ENCODE results near the gene PTPRE.
"Not testable (repeated sequence)": the region's sequence is repeated elsewhere in the genome, so short reads cannot be mapped to it uniquely, and the experiment has no call there.

PTPRE gene

DNA sequence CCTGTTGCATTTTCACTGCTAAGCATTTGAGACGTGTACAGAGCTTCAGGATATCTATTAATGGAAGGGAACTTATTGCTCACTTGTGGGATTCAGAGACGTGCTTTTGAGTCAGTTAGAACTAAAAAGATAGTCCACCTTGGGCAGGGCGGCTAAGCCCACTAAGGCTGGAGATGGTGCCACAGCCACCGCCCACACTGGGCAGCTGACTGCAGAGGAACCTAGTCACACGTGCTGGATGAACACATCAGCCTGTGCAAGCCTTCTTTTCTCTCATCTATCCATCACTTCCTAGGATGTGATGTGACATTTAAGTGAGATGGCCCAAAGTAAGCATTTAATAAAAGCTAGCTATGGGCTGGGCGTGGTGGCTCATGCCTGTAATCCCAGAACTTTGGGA lies 78.0 kb downstream of the PTPRE start:
- DNase-seq = no peak

DNA sequence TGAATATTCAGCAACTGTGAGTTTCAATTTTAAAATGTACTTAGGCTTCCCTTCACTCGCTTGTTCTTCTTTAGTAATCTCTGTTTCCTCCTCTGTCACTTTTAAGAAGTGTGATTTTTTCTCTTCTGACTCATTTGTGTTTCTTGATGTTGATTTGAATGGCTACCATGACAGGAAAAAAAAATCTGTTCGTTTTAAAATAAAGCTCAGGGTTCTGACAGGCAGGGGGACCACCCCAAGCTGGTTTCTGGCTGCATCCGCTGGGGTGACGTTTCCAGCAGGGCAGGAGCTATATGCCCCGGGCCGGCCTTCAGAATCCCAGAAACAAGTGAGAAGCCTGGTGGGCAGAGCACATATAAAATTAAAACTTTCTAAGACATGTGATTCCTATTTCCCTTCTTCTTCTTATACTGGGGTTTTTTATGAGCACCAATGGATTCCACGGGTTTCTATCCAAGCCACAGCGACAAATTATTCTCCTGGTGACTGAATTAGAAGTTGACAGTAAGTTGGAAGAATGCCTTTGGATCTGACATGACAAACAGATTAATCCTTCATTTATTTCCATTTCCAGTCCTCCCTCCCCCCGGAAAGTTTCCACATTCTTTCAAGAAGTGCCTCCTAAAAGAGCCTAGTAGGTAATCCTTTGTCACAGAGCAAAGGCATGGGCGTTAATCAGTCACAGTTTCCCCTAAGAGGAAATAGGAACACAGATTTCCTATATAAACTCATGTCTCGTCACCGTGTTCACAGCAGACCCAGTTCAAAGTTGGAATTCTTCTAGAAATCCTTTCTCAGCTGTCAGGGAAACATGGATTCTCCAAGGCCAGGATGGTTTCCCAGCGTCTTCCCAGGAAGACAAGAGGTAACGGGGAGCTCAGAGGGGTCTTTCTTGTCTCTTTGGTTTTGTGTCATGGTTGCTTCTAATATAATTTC lies 79.9 kb downstream of the PTPRE start:
- no peak for DNase-seq

DNA sequence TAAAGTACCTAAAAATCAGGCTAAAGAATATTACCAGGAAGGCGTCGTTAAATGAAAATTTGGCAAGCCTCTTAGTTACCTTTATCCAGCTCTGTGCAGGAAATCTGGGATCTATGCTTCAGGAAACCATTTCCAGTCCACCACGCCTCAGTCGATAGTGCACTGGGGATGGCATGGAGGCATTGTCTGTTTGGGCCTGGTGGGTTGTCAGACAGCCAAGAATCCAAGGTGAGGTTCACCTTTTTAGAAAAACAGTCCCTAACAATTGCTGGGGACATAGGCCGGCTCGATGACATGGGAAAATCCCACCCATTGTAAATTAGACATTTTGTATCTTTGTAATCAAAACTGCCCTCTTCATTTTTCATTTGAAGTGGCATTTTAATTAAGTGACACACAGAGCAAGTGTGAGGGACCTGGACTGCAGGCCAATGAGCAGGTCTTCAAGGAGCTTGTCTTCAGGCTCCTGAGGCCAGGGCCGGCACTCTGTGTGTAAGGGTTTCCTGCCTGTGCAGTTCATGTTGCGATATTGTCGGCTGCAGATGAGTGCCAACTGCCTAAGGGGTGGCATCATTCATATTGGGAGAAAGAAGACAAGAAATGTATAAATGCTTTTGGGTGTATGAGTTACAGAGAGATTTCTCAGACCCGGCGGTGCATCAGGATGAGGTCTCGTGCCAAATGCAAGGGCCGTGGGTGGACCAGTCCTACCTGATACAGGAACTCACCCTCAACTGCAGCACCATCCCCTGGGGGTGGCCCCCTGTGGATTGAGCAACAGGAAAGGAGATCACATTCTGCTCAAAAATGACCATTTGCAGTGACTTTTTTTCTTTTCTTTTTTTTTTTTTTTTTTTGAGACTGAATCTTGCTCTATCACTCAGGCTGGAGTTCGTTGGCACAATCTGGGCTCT lies 80.8 kb downstream of the PTPRE start:
- no peak for DNase-seq

DNA sequence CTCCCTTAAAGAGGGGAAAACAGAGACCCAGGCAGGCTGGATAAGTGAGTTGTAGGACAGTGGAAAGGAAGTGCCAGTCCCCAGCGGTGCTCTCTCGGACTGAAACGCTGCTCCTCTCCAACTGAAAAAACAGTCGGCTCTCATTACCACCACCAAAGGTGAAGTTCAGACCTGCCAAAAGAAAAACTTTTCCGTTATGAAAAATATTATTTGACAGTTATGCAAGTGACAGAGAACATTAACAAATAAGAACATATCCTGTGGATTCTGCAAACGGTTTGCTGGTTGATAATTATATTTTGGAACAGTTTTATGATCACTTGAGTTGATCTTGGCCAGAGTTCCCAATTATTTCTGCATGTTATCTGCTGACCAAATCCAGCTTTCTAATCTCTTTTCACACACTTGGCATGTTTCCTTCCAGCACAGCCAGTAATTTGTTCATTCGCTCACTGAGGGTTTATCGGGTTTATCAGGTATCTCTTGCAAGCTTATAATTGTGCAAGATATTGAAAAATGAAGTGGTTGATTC lies 82.6 kb downstream of the PTPRE start:
- peak; percentile 61 for DNase-seq

DNA sequence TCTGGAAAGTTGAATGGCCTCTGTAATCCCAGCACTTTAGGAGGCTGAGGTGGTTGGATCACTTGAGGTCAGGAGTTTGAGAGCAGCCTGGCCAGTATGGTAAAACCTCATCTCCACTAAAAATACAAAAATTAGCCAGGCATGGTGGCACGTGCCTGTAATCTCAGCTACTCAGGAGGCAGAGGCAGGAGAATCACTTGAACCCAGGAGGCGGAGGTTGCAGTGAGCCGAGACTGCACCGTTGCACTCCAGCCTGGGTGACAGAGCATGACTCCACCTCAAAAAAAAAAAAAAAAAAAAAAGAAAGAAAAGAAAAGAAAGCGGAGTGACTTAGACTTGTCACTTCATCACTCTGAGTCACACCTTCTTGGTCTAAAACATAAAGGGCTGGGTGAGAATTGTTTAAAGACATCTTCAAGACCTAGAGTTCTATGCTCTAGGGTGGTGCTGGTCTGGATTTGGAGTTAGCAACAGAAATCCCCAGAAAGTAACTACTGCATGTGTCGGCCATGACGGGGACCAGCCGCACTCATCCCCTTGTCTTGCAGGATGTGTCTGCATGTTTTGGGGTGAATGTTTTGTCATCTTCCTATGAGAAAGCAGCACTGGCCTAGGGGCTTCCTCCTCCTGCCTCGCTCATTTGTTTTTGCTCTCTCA lies 83.4 kb downstream of the PTPRE start:
- DNase-seq = not testable (repeated sequence)

DNA sequence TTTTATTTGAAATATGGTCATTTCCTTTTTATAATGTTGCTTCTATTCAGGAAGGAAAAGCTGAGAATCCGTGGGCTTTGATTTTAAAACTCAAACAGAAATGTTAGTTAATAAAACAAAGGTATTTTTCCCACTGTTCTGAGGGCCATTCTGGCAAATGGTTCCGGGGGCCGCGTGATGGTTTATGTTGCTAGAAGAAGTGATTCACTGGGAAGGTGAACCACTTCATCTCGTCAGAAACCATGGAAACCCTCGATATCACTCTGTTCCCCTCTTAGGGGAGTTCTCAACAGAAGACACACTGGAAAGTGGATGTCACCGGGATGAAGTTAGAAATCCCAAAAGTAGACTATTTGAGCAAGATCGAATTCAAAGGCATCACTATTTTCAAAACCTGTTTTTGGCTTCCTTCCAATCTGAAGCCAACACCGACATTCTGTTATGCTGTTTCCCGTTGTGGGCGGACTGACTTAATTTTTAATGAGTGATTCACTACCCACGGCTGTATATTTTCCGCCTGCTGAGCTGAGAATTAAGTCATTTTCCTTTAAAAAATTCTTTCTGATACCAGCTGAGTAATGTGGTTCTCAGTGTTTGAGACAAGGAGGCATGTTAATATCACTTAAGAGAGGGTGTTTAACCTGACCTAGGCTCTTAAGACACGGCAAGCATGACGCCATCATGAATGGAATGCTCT lies 84.1 kb downstream of the PTPRE start:
- DNase-seq = peak; percentile 30

DNA sequence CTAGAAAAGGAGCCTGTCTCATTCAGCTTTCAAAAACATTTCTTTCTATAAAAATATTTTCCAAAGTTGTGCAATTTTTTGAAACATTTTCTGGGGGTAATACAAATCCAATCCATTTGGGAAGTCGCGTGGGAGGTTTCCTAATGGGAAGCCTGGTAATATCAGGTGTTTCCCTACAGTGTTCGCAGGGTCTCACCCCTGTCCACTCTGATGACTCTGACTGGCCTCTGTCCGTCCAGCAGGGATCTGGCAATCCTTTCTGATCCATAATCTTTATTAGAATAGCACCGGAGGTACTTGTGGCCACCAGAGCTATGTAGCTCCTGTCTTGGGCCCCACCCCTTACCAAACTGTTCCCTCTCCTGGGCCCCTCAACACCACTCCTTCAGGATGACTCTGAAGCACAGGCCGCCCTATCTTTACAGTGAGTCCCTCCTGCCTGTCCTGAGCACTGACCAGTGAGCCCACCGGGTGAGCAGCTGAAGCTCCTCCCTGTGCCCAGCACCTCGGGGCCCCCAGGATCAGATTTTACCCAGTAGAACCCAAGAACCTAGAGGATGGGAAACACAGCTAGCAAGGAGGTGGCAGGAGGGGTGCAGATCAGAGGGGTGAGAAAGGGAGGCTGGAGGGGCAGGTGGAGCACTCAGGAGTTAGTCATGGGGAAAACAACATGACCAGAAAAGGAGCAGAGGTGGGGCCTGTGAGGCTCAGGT lies 84.8 kb downstream of the PTPRE start:
- DNase-seq = no peak

DNA sequence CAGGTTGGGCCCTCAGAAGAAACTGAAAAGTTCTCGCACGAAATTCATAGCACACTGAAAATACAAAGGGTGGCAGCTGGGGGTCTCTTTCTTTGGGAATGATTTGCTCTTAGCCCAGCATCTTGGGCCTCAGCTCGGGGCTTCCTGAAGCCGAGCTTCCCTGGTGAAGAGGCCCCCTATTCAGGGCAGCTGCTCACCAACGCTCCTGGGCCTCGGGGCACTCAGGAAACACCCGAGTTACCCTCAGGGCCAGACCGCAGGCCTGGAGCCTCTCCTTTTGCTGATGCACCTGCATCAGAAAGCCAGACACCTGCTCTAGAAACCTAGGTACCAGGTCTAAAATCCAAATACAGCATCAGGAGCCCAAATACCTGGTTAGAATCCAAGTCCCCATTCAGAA lies 85.5 kb downstream of the PTPRE start:
- DNase-seq = no peak

DNA sequence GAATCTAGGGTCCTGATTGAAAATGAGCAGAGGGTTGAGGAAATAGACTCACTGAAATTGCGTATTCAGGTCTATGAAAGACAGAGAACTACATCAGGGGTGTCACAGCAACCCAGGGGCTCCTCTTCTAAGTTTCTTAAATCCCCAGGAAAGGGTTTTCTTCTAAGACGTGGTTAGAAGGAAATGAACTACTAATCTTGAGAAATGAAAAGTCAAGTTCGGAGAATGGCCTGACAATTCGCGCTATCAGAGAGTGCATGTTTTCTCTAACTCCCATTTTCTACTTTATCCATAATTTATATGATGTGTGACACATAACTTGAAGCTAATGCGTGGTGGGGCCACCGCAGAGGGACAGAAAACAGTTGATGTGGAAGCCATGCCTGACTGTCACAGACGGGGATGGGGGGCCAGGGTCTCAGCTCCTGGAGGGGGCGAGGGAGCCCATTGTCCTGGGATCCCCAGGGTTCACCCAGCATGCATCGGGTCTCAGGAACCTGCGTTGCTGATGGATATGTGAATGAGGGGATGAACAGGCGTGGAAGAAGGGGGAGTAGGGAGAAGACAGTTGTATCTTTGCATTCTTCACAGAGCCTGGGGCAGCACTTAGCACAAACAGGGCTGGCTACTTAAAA lies 86.3 kb downstream of the PTPRE start:
- DNase-seq = no peak

DNA sequence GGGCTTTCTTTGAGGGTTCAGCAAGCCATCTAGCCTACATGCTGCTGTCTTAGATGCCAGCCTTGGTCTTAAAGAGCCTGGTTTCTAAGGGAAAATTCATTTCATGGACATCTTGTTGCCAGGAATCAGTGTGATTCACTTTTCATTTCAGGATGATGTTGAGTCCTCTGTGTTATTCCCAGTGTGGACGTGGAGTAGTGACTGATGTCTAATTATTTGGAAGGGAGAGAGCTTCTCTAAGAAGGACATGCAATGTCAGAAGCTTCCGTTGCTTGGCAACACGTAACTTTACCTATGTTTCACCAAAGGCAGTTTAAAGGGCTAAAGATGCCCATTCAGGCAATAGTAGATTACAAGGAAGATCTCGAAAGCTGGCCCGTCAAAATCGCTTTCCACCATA lies 89.0 kb downstream of the PTPRE start:
- DNase-seq = no peak

DNA sequence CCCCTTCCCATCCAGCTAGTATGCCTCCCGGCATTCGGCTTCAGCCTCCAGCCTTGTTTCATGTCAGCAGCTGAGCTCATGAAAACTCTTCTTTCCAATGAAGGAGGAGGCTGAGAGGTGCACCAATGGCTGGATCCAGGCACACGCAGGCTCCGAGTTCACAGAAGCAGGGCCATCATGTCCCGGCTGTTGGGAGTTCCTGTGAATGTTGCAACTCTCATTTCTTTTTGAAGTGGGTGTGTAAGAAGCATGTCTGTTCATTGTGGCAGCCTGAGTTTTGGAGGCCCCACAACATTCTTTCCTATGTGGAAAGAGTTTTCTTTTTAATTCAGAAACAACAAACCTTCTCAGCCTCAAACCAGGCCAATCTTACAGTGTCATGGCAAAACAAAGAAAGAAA lies 89.7 kb downstream of the PTPRE start:
- no peak for DNase-seq

DNA sequence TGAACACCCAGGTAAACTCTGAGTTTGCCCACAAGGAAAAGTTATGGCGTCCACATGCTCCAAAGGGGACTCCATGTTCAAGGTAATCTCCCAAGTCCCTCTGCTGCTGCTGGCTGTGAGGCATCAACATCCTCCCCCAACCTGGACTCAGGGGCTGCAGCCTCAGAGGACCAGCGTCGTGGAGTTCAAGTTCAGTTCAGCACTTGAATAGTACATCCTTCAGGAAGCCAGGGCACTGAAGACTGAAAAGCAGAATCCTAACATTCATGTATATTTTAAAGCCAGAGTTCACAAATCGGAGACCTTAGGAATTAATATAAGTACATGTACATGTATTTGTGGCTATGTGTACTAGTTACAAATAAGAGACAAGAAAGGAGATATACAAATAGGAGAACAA lies 90.4 kb downstream of the PTPRE start:
- no peak for DNase-seq

DNA sequence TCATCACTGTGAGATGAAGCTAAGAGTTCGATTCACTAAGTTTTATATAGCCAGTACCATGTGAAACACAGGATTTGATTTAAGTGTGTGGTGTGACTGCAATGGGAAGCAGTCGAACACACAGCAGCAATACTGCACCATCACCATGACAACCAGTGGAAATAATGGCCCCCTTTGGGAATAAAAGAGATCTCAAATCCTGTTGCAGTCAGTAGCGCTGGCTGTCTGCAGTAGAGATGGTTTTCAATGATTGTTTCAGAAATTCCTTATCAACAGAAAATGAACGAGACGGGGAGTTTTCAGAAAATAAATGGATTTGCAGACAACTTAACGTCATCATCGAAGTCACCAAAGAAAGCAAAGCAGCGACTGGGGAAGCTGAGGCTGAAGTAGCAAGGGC lies 91.0 kb downstream of the PTPRE start:
- no peak for DNase-seq

DNA sequence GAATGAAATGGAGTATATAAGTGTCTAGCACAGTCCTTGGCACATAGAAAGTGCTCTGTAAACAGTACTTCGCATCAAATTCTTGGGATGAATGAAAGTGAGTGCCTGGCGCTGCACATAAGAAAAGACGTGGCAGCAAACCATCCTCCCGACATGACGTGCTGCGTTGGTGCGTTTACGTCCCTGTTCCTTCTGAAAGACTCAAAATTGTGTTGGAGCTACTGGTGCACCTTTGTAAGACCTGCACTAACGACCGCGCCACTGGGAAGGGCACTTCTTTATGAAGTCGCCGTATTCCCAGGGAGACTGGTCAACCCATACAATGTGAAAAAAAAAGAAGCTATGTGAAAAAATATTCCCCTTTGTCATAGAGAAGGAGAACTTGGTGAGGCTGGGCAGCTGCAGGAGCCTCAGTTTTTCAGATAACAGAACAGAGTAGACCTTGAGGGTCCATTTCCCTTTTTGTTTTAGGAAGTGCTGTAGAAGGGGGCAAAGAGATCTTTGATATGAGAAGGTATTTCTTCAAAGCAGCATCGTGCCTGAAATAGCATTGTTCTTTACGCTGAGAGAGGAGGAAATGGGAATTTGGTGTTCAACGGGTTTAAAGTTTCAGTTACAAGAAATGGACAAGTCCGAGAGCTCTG lies 91.7 kb downstream of the PTPRE start:
- DNase-seq = no peak

DNA sequence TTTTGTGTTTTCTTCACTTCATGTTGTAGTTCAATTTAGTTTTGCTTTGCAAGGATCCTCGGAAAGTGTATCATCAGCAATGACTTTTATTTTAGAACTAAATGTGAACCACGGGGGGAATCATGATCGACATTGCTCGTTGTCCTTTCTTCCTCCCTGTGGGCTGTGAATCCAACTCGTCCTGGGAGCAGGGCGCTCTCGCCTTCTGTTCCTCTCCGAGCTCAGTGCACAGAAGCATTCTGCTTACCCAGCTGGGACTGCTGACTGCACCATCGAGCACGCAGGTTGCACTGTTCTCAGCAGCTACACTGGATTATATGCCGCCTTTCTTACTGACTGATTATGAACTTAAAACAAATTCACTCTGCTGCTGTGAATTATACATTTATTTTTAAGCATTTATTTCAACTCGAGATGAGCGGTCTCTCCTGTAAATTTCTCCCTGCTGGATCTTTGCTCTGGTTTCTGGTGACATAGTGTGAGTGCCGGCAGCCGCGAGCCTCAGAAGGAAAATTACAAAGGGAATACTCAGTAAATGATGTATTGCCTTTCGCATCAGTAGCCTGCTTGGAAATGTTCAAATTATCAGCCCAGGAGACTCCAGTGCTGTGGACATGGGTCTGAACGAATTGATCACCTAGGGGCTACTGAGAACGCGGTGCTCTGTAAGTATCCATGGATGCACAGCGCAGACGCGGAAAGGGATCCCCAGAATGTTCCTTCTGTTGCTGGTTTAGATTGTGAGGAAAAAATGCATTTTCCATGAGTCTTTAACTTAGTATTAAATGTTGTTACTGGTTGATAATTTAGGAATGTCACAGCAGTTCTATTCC lies 92.6 kb downstream of the PTPRE start:
- no peak for DNase-seq

DNA sequence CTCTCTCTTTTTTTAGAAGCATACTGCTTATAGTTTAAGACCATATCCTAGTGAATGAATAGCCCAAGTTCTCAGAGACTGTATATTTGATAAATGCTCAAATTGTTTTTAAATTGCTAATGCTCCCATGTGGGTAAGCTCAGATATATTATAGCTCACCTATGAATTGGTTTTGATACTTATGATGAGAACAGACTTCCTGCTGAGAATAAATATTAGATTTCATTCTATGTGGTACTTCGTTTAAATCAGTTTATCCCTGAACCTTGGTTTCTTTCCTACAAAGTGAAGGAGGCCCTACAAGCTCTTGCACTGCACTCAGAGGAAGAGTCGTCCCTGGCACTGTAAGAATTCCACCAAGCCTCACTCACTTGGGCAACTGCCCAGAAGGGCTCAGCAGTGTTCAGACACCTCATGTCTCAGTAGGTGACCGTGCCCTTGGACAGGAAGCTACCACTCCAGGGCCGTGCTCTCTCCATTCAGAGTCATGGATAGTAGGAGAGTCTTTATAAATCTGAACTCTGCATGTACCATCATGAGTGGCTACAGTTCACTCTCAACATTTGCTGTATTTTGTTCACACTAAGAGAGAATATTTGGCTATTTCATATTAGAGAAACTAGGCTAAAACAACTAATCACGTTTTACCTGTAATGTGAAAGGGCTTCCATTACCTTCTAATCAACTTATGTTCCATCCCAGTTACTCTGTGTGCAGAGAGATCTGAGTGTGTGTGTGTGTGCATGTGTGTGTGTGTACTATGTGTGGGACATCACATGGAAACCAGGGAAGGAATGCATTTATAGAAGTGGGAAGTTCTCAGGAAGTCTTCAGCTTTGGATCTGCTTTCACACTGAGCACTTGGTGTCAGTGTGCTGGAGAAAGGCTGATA lies 93.8 kb downstream of the PTPRE start:
- DNase-seq = no peak

DNA sequence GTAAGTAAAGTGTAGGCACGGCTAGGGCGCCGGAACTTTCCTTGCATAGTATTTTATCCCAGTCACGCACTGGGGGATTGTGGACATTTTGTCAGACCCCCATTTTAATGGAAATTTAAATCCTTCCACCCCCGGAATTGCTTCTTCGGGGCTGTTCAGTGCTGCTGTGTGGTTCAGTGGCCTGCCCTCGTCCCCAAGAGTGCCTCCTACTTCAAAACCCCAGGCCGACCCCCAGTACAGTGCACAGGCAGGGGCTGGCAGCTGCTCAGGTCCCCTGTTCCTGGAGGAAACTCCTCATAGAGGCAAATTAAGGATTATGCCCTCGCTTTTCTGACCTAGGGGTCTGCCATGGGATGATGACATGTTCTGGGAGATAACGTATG lies 94.5 kb downstream of the PTPRE start:
- DNase-seq = no peak

DNA sequence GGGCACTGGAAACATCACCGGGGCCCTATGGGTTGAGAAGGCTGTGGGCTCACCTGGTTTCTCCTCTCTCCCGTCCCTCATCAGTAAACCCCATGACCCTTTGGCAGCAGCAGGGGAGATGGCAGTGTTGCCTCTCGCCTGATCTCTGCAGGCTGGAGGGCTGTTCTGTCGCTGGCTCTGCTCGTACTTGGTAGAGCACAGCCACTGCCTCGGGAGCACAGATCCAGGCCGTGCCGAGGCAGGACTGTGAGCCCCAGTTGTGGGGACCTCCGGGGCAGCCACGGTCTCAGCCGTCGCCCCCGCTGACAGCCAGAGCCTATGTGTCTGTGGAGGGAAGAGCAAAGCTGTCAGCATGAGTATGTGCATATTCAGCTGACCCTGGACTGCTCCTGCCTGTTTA lies 94.9 kb downstream of the PTPRE start:
- DNase-seq = no peak

DNA sequence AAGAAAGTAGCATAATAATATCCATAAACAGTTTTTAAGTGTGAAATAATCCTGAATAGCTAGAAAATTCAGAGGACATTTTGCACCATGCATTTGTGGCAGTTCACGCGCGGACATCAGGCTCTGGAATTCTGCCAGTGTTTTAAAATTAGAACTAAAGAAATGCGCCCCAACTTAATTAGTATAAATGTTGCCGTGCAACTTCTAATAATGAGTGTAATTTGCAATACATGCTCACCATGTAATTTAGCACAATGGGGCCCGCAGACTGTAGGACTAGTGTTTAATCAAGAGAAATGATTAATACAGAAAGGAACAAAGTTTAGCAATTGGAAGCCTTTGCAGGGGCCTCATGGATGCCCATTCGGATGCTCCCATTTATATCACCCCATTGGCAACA lies 96.6 kb downstream of the PTPRE start:
- DNase-seq = no peak
